ENCODE results near the gene LPP. TPM values are rescaled to one million over a fixed set of nuclear protein-coding genes. Genes with fewer than 3 reads are reported as not detected.

Gene LPP
- total RNA-seq, 1 experiment from 2014 or later, result 148 TPM

- CTCF ChIA-PET, result no interaction called here
These were observed 359.8 kb downstream of the LPP start for GRCh38 chr3:188513662-188514328.

GRCh38 chr3:188516515-188516914, 362.6 kb downstream of the LPP start:
- CTCF ChIA-PET, result no interaction called here
- H3K27ac ChIP-seq, result no peak overlapping the region
- no peaks in the 10 kb centered on the region for H4K20me1 ChIP-seq (ENCODE audit: insufficient read depth)
- TF ChIP-seq CTCF (conservative IDR thresholded peaks at IDR 0.05), result no peak
- TF ChIP-seq EZH2 (IDR thresholded peaks at IDR 0.05; ENCODE audit: low read depth), result no peak
- no peaks in the 10 kb centered on the region for H3K36me3 ChIP-seq (ENCODE audit: low read depth)
- H3K4me1 ChIP-seq (replicated peaks; ENCODE audit: insufficient read depth), result peaks cover 15% of the 10 kb centered on the region
- H3K4me3 ChIP-seq, result no peak overlapping the region
- no TSS peak for BruUV-seq (replicated peaks)
- no peaks in the 10 kb centered on the region for H3F3A ChIP-seq (ENCODE audit: insufficient read depth, low read depth)
- H3K79me2 ChIP-seq (ENCODE audit: low read depth), result no peaks in the 10 kb centered on the region
- intact Hi-C loops (cut with micrococcal nuclease; ENCODE audit: unreplicated experiment), result no loop called here
- POLR2A ChIA-PET (ENCODE audit: unreplicated experiment), result interaction anchor here (0.5 kb wide), 1 partner anchor 140 kb away, joined by 11 read pairs; no protein-coding TSS in a partner anchor
- no peaks in the 10 kb centered on the region for H3K27me3 ChIP-seq (ENCODE audit: insufficient read depth, low read depth)
- no peaks in the 10 kb centered on the region for H3K9me2 ChIP-seq (ENCODE audit: insufficient read depth)
- H3K4me2 ChIP-seq, result no peak overlapping the region
- H2AFZ ChIP-seq, result no peak overlapping the region
- DNase-seq, result no peak
- no peaks in the 10 kb centered on the region for H3K9me3 ChIP-seq (ENCODE audit: insufficient read depth, low read depth)

More at GRCh38 chr3:188513662-188514328, 359.8 kb downstream of the LPP start:
- BruUV-seq (replicated peaks), result no TSS peak
- H4K20me1 ChIP-seq (ENCODE audit: insufficient read depth), result no peaks in the 10 kb centered on the region
- H3K9me2 ChIP-seq (ENCODE audit: insufficient read depth), result no peaks in the 10 kb centered on the region
- no peaks in the 10 kb centered on the region for H3K9me3 ChIP-seq (ENCODE audit: insufficient read depth, low read depth)
- no peaks in the 10 kb centered on the region for H3K79me2 ChIP-seq (ENCODE audit: low read depth)
- no peaks in the 10 kb centered on the region for H3K27me3 ChIP-seq (ENCODE audit: insufficient read depth, low read depth)
- no peak overlapping the region for H3K4me2 ChIP-seq
- no peak overlapping the region for H3K27ac ChIP-seq
- no peaks in the 10 kb centered on the region for H3F3A ChIP-seq (ENCODE audit: insufficient read depth, low read depth)
- no peak overlapping the region for H2AFZ ChIP-seq
- no peak for DNase-seq
- intact Hi-C loops (cut with micrococcal nuclease; ENCODE audit: unreplicated experiment), result no loop called here
- POLR2A ChIA-PET (ENCODE audit: unreplicated experiment), result no interaction called here
- TF ChIP-seq EZH2 (IDR thresholded peaks at IDR 0.05; ENCODE audit: low read depth), result no peak
- TF ChIP-seq CTCF (conservative IDR thresholded peaks at IDR 0.05), result no peak
- no peak overlapping the region for H3K4me3 ChIP-seq
- H3K36me3 ChIP-seq (ENCODE audit: low read depth), result no peaks in the 10 kb centered on the region
- peaks cover 7% of the 10 kb centered on the region for H3K4me1 ChIP-seq (replicated peaks; ENCODE audit: insufficient read depth)

GRCh38 chr3:188518416-188518815, 364.5 kb downstream of the LPP start:
- Histone ChIP-seq H3F3A (ENCODE audit: insufficient read depth, low read depth) (no peaks in the 10 kb centered on the region), H3K27ac (0 out of 2 replicates have a peak overlapping the region, but pooled peaks have one; percentile 4), H3K79me2 (ENCODE audit: low read depth) (no peaks in the 10 kb centered on the region), H4K20me1 (ENCODE audit: insufficient read depth) (no peaks in the 10 kb centered on the region), H3K4me1 (replicated peaks; ENCODE audit: insufficient read depth) (peaks cover 15% of the 10 kb centered on the region), H3K4me2 (no peak overlapping the region), H3K36me3 (ENCODE audit: low read depth) (no peaks in the 10 kb centered on the region), H3K9me3 (ENCODE audit: insufficient read depth, low read depth) (no peaks in the 10 kb centered on the region), H3K9me2 (ENCODE audit: insufficient read depth) (no peaks in the 10 kb centered on the region), H2AFZ (no peak overlapping the region), H3K4me3 (no peak overlapping the region), H3K27me3 (ENCODE audit: insufficient read depth, low read depth) (no peaks in the 10 kb centered on the region)
- no peak for DNase-seq
- BruUV-seq (replicated peaks), result no TSS peak
- POLR2A ChIA-PET (ENCODE audit: unreplicated experiment), result no interaction called here
- no peak for TF ChIP-seq EZH2 (IDR thresholded peaks at IDR 0.05; ENCODE audit: low read depth)
- TF ChIP-seq CTCF (conservative IDR thresholded peaks at IDR 0.05), result no peak
- intact Hi-C loops (cut with micrococcal nuclease; ENCODE audit: unreplicated experiment), result no loop called here
- CTCF ChIA-PET, result no interaction called here

Measured in PC-9 (cell line).